ENCODE results near the gene SLC35C1. TPM values are rescaled to one million over a fixed set of nuclear protein-coding genes. Genes with fewer than 3 reads are reported as not detected.

The SLC35C1 gene
- total RNA-seq = 6.7 TPM

GRCh38 chr11:45804761-45805304 is at the start of gene SLC35C1:
TSS of gene SLC35C1 (plus strand) at chr11:45805149. CDS start at chr11:45805802, 653 bp downstream.

GRCh38 chr11:45846974-45847910 is 42.3 kb downstream of the SLC35C1 start, which contains the start of gene CRY2:
TSS of gene CRY2 (plus strand) at chr11:45847475. CDS start at chr11:45847491, 16 bp downstream.

Other genes with a start within 250 kb of the SLC35C1 start
- 37.8 TPM for gene CHST1, start 139.5 kb upstream of the SLC35C1 start, total RNA-seq
- gene CRY2, start 42.3 kb downstream of the SLC35C1 start, total RNA-seq = 46.8 TPM
- 131 TPM for gene MAPK8IP1, start 80.5 kb downstream of the SLC35C1 start, total RNA-seq
- gene FREY1, start 102.1 kb downstream of the SLC35C1 start, total RNA-seq = 1.2 TPM
- 15.7 TPM for gene PEX16, start 112.7 kb downstream of the SLC35C1 start, total RNA-seq
- gene LARGE2, start 117.5 kb downstream of the SLC35C1 start, total RNA-seq = 0.23 TPM